Cortex of kidney (tissue), 1 donor: Measurements from ENCODE around the gene CCSER1.
"Not testable (repeated sequence)": the region's sequence is repeated elsewhere in the genome, so short reads cannot be mapped to it uniquely, and the experiment has no call there.

ENCODE experiments used
- DNase-seq: peaks from one replicate; lab custom pipeline; 2025; lab: John Stamatoyannopoulos, UW

Gene CCSER1

GRCh38 chr4:91167864-91168653, 1040.9 kb downstream of the CCSER1 start:
- DNase-seq = not testable (repeated sequence)

- no peak for DNase-seq
These were observed 1043.6 kb downstream of the CCSER1 start for GRCh38 chr4:91170768-91171167.

GRCh38 chr4:91171217-91171616, 1044.0 kb downstream of the CCSER1 start:
- no peak for DNase-seq

- DNase-seq = not testable (repeated sequence)
These were observed 1057.9 kb downstream of the CCSER1 start for GRCh38 chr4:91185061-91185460.

- DNase-seq = no peak
These were observed 1071.8 kb downstream of the CCSER1 start for GRCh38 chr4:91198951-91199350.

GRCh38 chr4:91207535-91207934, 1080.3 kb downstream of the CCSER1 start:
- DNase-seq = no peak

GRCh38 chr4:91212211-91212610, 1085.0 kb downstream of the CCSER1 start:
- no peak for DNase-seq

GRCh38 chr4:91217831-91218403, 1090.7 kb downstream of the CCSER1 start:
- not testable (repeated sequence) for DNase-seq

- DNase-seq = no peak
These were observed 1093.1 kb downstream of the CCSER1 start for GRCh38 chr4:91220315-91220714.

GRCh38 chr4:91222014-91222413, 1094.8 kb downstream of the CCSER1 start:
- DNase-seq = no peak

GRCh38 chr4:91226867-91227266, 1099.7 kb downstream of the CCSER1 start:
- no peak for DNase-seq

GRCh38 chr4:91228659-91229058, 1101.5 kb downstream of the CCSER1 start:
- DNase-seq = no peak

- no peak for DNase-seq
These were observed 1106.0 kb downstream of the CCSER1 start for GRCh38 chr4:91233164-91233563.

- no peak for DNase-seq
These were observed 1115.9 kb downstream of the CCSER1 start for GRCh38 chr4:91243132-91243531.

GRCh38 chr4:91256043-91256442, 1128.8 kb downstream of the CCSER1 start:
- DNase-seq = no peak

GRCh38 chr4:91256751-91257150, 1129.6 kb downstream of the CCSER1 start:
- no peak for DNase-seq

- DNase-seq = no peak
These were observed 1130.5 kb downstream of the CCSER1 start for GRCh38 chr4:91257721-91258120.

- DNase-seq = no peak
These were observed 1131.1 kb downstream of the CCSER1 start for GRCh38 chr4:91258326-91258725.

- DNase-seq = no peak
These were observed 1140.3 kb downstream of the CCSER1 start for GRCh38 chr4:91267543-91267942.

- not testable (repeated sequence) for DNase-seq
These were observed 1141.3 kb downstream of the CCSER1 start for GRCh38 chr4:91268481-91268880.

GRCh38 chr4:91268913-91269312, 1141.7 kb downstream of the CCSER1 start:
- no peak for DNase-seq

GRCh38 chr4:91279899-91280298, 1152.7 kb downstream of the CCSER1 start:
- no peak for DNase-seq

GRCh38 chr4:91280551-91281290, 1153.5 kb downstream of the CCSER1 start:
- no peak for DNase-seq
